Gastrocnemius medialis (tissue), 4 donors: Measurements from ENCODE around the gene SMC1A.

Experiments used
- POLR2A ChIP-seq, 2 donors: fragments of 450-650 bp; IDR thresholded peaks; one replicate each; pipeline ENCODE4 v1.6.1; 2017; ENCODE audit warnings: antibody characterized with exemption in 2 of 2, mild to moderate bottlenecking in 2 of 2, moderate library complexity in 2 of 2
- TF ChIP-seq, protein P1 (sequence below), 5 experiments: fragments of 450-650 bp in 3 of 5; fragments of 200-600 bp in 2 of 5; sonication (generic) in 2 of 5; IDR thresholded peaks in 4 of 5; conservative IDR thresholded peaks in 1 of 5; 1 replicate in 4 of 5; 2 replicates in 1 of 5; pipeline ENCODE4 v1.5.1; 2016 to 2019; ENCODE audit warnings: antibody characterized with exemption in 5 of 5, mild to moderate bottlenecking in 3 of 5, moderate library complexity in 3 of 5

- TF ChIP-seq POLR2A (IDR thresholded peaks at IDR 0.05), result no peak
- TF ChIP-seq, protein P1, sequence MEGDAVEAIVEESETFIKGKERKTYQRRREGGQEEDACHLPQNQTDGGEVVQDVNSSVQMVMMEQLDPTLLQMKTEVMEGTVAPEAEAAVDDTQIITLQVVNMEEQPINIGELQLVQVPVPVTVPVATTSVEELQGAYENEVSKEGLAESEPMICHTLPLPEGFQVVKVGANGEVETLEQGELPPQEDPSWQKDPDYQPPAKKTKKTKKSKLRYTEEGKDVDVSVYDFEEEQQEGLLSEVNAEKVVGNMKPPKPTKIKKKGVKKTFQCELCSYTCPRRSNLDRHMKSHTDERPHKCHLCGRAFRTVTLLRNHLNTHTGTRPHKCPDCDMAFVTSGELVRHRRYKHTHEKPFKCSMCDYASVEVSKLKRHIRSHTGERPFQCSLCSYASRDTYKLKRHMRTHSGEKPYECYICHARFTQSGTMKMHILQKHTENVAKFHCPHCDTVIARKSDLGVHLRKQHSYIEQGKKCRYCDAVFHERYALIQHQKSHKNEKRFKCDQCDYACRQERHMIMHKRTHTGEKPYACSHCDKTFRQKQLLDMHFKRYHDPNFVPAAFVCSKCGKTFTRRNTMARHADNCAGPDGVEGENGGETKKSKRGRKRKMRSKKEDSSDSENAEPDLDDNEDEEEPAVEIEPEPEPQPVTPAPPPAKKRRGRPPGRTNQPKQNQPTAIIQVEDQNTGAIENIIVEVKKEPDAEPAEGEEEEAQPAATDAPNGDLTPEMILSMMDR (IDR thresholded peaks at IDR 0.05 in 4 of 5, conservative IDR thresholded peaks at IDR 0.05 in 1 of 5), result no peak
These were observed 81.4 kb downstream of the SMC1A start for GRCh38 chrX:53340852-53341645.
